ENCODE data around the gene CDC14B.

CDC14B gene

DNA sequence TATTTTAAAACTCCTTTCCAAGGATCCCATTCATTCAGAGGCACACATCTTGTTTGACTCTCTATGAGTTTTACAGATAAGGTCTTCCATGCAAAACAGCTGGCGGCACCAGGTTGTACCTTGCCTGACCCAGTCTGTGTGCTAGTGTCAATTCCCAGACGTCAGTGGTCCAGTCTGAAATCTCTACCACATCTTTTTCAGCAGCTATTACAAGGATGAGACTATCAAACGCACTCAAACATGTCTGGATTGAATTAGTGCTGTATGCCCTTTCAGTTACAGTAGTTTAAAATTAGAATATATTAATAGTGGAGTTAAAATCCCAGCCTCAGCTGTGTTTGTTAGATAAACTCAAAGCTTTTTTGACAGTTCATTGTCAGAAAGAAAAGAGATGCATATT, 11.7 kb downstream of the CDC14B start:
- H3K4me3 ChIP-seq (ENCODE audit: low read depth, low read length), result no peak overlapping the region
- TF ChIP-seq, protein P1, sequence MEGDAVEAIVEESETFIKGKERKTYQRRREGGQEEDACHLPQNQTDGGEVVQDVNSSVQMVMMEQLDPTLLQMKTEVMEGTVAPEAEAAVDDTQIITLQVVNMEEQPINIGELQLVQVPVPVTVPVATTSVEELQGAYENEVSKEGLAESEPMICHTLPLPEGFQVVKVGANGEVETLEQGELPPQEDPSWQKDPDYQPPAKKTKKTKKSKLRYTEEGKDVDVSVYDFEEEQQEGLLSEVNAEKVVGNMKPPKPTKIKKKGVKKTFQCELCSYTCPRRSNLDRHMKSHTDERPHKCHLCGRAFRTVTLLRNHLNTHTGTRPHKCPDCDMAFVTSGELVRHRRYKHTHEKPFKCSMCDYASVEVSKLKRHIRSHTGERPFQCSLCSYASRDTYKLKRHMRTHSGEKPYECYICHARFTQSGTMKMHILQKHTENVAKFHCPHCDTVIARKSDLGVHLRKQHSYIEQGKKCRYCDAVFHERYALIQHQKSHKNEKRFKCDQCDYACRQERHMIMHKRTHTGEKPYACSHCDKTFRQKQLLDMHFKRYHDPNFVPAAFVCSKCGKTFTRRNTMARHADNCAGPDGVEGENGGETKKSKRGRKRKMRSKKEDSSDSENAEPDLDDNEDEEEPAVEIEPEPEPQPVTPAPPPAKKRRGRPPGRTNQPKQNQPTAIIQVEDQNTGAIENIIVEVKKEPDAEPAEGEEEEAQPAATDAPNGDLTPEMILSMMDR (IDR thresholded peaks at IDR 0.05; ENCODE audit: borderline replicate concordance, insufficient read depth, low read depth, low read length), result no peak

DNA sequence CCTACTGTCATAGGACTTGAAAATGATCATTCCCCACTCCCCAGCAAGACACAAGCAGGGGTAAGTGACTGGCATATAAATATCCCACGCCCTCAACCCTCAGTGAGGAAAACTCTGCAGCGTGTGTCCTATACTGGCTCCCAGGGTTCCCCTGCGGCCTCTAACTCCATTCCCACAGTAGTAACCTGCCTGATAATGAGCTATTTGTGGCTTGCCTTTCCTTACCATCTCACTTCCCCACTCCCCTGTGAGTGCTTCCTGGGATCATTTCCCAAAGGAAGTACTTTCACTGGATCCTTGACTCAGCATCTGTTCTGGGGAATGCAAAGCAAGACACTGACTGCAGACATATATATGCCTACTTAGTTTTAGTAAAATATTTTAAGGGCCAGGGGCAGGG, 14.3 kb downstream of the CDC14B start:
- H3K4me3 ChIP-seq (ENCODE audit: low read depth, low read length), result no peak overlapping the region
- TF ChIP-seq, protein P1 (IDR thresholded peaks at IDR 0.05; ENCODE audit: borderline replicate concordance, insufficient read depth, low read depth, low read length), result no peak

DNA sequence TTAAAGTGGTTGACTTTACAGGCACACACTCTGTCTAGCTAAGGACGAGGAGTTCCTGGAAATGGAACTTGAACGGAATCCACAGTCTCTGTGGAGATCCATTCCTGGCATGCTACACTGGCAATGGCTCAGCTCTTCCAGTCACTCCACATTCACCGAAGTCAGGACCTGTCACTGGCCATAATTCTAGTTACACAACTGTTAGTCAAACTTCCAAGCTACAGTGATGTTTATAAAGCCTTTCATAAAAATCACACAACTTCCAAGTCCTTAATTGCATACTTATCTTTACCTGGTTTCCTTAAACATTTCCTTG, 15.7 kb downstream of the CDC14B start:
- no peak overlapping the region for H3K4me3 ChIP-seq (ENCODE audit: low read depth, low read length)
- TF ChIP-seq, protein P1 (IDR thresholded peaks at IDR 0.05; ENCODE audit: borderline replicate concordance, insufficient read depth, low read depth, low read length), result no peak

DNA sequence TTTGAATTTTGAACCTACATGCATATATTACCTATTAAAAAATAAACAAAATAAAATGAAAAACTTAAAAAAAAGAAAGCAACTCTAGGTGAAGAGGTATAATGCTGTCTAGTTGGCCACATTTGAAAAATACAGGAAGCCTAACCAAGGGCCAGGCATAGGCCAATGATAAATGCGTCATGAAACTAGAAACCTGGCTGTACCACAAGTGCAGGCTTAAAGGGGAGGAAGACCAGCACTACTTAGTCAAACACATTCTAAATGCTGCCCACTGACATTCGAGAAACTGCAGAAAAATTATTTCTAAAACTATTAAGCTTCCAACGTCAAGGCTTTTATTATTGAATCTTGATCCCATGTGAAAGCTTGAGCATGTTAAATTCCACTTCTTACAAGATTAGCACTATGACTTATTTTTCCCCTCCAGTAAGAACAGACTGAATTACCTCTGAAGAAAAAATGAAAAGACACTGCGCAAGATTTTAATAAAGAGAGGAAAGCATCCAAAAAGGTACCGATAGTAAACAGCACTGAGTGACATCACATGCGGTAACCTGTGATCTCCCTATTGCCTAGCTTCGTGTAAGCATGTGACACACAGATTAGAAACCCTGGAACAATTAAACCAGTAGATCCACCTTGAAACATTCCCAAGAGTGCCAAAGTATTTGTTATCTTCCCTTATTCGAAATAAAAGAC, 16.2 kb downstream of the CDC14B start:
- no peak overlapping the region for H3K4me3 ChIP-seq (ENCODE audit: low read depth, low read length)
- TF ChIP-seq, protein P1 (IDR thresholded peaks at IDR 0.05; ENCODE audit: borderline replicate concordance, insufficient read depth, low read depth, low read length), result no peak

DNA sequence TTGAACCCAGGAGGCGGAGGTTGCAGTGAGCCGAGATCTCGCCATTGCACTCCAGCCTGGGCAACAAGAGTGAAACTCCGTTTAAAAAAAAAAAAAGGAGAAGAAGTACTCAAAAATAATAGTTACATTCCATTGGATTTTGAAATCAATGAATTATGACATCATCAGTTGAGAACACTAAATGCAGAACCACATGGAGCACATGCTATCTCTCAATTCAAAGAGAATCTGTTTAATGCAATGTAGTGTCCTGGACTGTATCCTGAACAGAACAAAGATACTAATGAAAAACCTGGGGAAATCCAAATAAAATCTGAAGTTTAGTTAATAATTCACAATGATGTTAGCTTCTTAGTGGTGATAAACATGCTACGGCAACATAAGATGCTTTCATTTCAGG, 20.3 kb downstream of the CDC14B start:
- H3K4me3 ChIP-seq (ENCODE audit: low read depth, low read length), result no peak overlapping the region
- TF ChIP-seq, protein P1 (IDR thresholded peaks at IDR 0.05; ENCODE audit: borderline replicate concordance, insufficient read depth, low read depth, low read length), result no peak

DNA sequence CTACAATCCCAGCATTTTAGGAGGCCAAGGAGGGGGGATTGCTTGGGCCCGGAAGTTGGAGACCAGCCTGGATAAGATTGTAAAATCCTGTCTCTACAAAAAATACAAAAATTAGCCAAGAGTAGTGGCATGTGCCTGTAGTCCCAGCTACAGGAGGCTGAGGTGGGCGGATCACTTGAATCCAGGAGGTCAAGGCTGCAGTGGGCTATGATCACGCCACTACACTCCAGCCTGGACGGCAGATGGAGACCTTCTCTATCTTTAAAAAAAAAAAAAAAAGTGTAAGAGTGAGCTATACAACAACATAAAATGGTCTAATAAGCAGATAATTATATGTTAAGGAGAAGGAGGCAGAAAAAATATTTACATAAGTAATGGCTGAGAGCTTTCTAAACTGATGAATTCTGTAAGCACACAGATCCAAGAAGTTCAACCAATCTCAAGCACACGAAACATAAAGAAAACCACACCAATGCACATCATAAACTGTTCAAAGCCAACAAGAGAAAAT, 23.0 kb downstream of the CDC14B start:
- TF ChIP-seq, protein P1 (IDR thresholded peaks at IDR 0.05; ENCODE audit: borderline replicate concordance, insufficient read depth, low read depth, low read length), result no peak
- H3K4me3 ChIP-seq (ENCODE audit: low read depth, low read length), result no peak overlapping the region
